ENCODE results near the gene IQCH. TPM values are rescaled to one million over a fixed set of nuclear protein-coding genes. Genes with fewer than 3 reads are reported as not detected.

IQCH gene
- total RNA-seq, 1 experiment from 2014 or later = 2.1 TPM

DNA sequence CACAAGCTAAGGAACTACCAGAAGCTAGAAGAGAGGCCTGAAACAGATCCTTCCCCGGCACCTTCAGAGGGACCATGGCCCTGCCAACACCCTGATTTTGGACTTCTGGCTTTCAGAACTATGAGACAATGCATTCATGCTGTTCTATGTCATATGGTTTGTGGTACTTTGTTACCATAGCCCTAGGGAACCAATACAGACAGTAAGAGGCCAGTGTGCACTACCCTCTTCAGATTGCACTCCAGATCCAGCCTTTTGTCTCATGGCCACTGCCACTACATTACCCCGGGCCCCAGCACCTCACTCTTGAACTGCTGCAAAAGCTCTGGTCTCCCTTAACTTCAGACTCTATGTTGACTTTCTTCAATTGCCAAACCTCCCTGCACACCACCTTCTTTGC is 24.1 kb upstream of the IQCH start:
- ATAC-seq (no peak), DNase-seq (no peak)
- Histone ChIP-seq H3K79me2 (ENCODE audit: low read length) (no peaks in the 10 kb centered on the region), H3K9ac (ENCODE audit: low read length) (no peak overlapping the region), H3K4me3 (ENCODE audit: low read length) (no peak overlapping the region), H3K4me1 (ENCODE audit: insufficient read depth, low read length) (peaks cover 6% of the 10 kb centered on the region; the same call in 1 of the 2 replicates), H4K20me1 (ENCODE audit: low read length) (no peaks in the 10 kb centered on the region), H3K9me3 (ENCODE audit: low read length) (no peaks in the 10 kb centered on the region), H3K36me3 (ENCODE audit: low read depth, low read length) (peaks cover 30% of the 10 kb centered on the region), H3K9me2 (replicated peaks; ENCODE audit: low read length) (no peaks in the 10 kb centered on the region), H2AFZ (ENCODE audit: low read length) (no peak overlapping the region), H3K4me2 (ENCODE audit: low read length) (no peak overlapping the region), H3F3A (ENCODE audit: low read length, unreplicated experiment) (peaks cover 2% of the 10 kb centered on the region), H3K27ac (ENCODE audit: low read length) (no peak overlapping the region), H3K27me3 (ENCODE audit: low read length) (no peaks in the 10 kb centered on the region)
- intact Hi-C loops (cut with micrococcal nuclease) = no loop called here
- TF ChIP-seq EZH2phosphoT487 (IDR thresholded peaks at IDR 0.05; ENCODE audit: borderline replicate concordance, low read length) (no peak), EZH2 (IDR thresholded peaks at IDR 0.05; ENCODE audit: low read length, unreplicated experiment) (no peak)
- TF ChIP-seq, protein P1, sequence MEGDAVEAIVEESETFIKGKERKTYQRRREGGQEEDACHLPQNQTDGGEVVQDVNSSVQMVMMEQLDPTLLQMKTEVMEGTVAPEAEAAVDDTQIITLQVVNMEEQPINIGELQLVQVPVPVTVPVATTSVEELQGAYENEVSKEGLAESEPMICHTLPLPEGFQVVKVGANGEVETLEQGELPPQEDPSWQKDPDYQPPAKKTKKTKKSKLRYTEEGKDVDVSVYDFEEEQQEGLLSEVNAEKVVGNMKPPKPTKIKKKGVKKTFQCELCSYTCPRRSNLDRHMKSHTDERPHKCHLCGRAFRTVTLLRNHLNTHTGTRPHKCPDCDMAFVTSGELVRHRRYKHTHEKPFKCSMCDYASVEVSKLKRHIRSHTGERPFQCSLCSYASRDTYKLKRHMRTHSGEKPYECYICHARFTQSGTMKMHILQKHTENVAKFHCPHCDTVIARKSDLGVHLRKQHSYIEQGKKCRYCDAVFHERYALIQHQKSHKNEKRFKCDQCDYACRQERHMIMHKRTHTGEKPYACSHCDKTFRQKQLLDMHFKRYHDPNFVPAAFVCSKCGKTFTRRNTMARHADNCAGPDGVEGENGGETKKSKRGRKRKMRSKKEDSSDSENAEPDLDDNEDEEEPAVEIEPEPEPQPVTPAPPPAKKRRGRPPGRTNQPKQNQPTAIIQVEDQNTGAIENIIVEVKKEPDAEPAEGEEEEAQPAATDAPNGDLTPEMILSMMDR (conservative IDR thresholded peaks at IDR 0.05; ENCODE audit: low read depth, low read length) = no peak
- BruUV-seq (replicated peaks) = no TSS peak
- CTCF ChIA-PET = no interaction called here
- POLR2A ChIA-PET (ENCODE audit: unreplicated experiment) = no interaction called here

DNA sequence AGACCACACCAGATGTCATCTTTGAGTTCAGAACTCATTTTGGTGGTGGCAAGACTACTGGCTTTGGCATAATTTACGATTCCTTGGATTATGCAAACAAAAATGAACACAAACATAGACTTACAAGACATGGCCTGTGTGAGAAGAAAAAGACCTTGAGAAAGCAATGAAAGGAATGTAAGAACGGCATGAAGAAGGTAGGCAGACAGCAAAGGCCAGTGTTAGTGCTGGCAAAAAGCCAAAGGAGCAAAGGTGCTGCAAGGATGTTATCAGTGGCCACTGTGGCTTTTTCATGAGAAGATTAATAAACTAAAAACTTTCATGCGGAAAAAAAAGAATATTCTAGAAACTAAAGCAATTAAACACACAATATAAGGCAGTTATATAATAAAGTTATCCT is 22.0 kb upstream of the IQCH start:
- TF ChIP-seq EZH2phosphoT487 (IDR thresholded peaks at IDR 0.05; ENCODE audit: borderline replicate concordance, low read length) = no peak
- TF ChIP-seq, protein P1 (conservative IDR thresholded peaks at IDR 0.05; ENCODE audit: low read depth, low read length) = no peak
- TF ChIP-seq EZH2 (IDR thresholded peaks at IDR 0.05; ENCODE audit: low read length, unreplicated experiment) = no peak
- Histone ChIP-seq H2AFZ (ENCODE audit: low read length) (no peak overlapping the region), H3K9me3 (ENCODE audit: low read length) (no peaks in the 10 kb centered on the region), H3K9me2 (replicated peaks; ENCODE audit: low read length) (no peaks in the 10 kb centered on the region), H3K36me3 (ENCODE audit: low read depth, low read length) (peaks cover 32% of the 10 kb centered on the region; the same call in 1 of the 2 replicates), H3F3A (ENCODE audit: low read length, unreplicated experiment) (no peaks in the 10 kb centered on the region), H3K9ac (ENCODE audit: low read length) (no peak overlapping the region), H3K4me1 (ENCODE audit: insufficient read depth, low read length) (no peaks in the 10 kb centered on the region), H3K79me2 (ENCODE audit: low read length) (peaks cover 11% of the 10 kb centered on the region), H3K27me3 (ENCODE audit: low read length) (no peaks in the 10 kb centered on the region), H4K20me1 (ENCODE audit: low read length) (no peaks in the 10 kb centered on the region), H3K27ac (ENCODE audit: low read length) (no peak overlapping the region), H3K4me3 (ENCODE audit: low read length) (no peak overlapping the region), H3K4me2 (ENCODE audit: low read length) (no peak overlapping the region)
- intact Hi-C loops (cut with micrococcal nuclease) = no loop called here
- ATAC-seq (no peak), DNase-seq (no peak)
- no TSS peak for BruUV-seq (replicated peaks)
- ChIA-PET CTCF (no interaction called here), POLR2A (ENCODE audit: unreplicated experiment) (no interaction called here)

DNA sequence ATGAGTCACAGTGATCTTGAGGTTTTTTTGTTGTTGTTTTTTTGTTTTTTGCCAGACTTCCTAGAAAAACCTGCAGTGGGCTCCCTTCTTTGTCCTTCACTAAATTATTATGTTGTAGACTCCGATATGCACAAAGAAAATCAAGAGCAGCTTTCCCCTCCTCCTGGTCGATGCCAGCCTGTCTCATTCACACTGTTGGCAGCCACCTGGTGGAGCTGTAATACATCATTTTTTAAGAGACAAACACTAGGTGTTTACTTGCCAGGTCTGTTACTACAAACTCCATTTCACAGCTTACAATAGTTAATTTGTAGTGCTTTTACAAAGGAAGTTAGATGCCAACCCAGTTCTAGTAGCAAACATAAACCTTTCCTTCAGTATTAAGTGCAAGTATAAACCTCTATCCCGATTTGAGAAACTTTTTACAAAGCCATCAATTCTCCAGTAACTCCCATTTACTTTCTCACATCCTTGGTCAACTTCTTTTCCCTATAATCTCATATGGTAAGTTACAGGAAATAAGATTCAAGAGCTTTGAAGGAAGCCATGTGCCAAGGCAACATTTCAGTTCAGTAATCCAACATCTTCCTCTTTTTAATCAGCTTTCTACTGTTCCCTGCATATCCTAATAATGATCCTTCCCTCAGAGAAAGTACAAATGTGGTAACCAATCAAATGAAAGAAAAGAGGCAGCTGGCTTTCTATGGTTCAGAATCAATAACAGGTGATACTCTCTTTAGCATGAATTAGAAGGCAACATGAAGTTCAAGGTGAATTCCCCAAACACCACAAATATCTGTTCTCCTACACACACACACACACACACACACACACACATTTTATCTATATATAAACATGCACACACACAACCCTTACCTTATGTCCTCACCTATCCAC is 14.1 kb upstream of the IQCH start:
- H3K27me3 ChIP-seq (ENCODE audit: low read length) = no peaks in the 10 kb centered on the region
- ChIA-PET CTCF (interaction anchor here (0.7 to 1.1 kb wide), 2 partner anchors 60 to 294 kb away, joined by 4 read pairs; no protein-coding TSS in a partner anchor), POLR2A (ENCODE audit: unreplicated experiment) (no interaction called here)
- no peak overlapping the region for H3K4me3 ChIP-seq (ENCODE audit: low read length)
- H2AFZ ChIP-seq (ENCODE audit: low read length) = no peak overlapping the region
- H3F3A ChIP-seq (ENCODE audit: low read length, unreplicated experiment) = no peaks in the 10 kb centered on the region
- H3K9ac ChIP-seq (ENCODE audit: low read length) = no peak overlapping the region
- H4K20me1 ChIP-seq (ENCODE audit: low read length) = 0 out of 2 replicates have a peak, but pooled peaks cover 3% of the 10 kb centered on the region
- DNase-seq (peak; percentile 40), ATAC-seq (peak; percentile 73)
- 0 out of 2 replicates have a peak overlapping the region, but pooled peaks have one; percentile 1 for H3K4me2 ChIP-seq (ENCODE audit: low read length)
- intact Hi-C loops (cut with micrococcal nuclease) = loop anchor here (2.0 to 10.0 kb wide), 3 partner anchors 62 to 293 kb away; partner anchors contain the start of gene SMAD3
- no peaks in the 10 kb centered on the region for H3K9me3 ChIP-seq (ENCODE audit: low read length)
- H3K79me2 ChIP-seq (ENCODE audit: low read length) = peaks cover 85% of the 10 kb centered on the region
- H3K4me1 ChIP-seq (ENCODE audit: insufficient read depth, low read length) = peaks cover 21% of the 10 kb centered on the region; the same call in 1 of the 2 replicates
- TF ChIP-seq, protein P1 (conservative IDR thresholded peaks at IDR 0.05; ENCODE audit: low read depth, low read length) = peak; percentile 72
- no peak for TF ChIP-seq EZH2phosphoT487 (IDR thresholded peaks at IDR 0.05; ENCODE audit: borderline replicate concordance, low read length)
- peaks cover 8% of the 10 kb centered on the region; the same call in 1 of the 2 replicates for H3K36me3 ChIP-seq (ENCODE audit: low read depth, low read length)
- BruUV-seq (replicated peaks) = no TSS peak
- no peak overlapping the region for H3K27ac ChIP-seq (ENCODE audit: low read length)
- H3K9me2 ChIP-seq (replicated peaks; ENCODE audit: low read length) = no peaks in the 10 kb centered on the region

Measured in PC-3 (cell line).